HG03571 (cell line): ENCODE measurements around the gene PIEZO2.
"Not testable (repeated sequence)": the region's sequence is repeated elsewhere in the genome, so short reads cannot be mapped to it uniquely, and the experiment has no call there.

Experiments used
- ATAC-seq: cut with Tn5 transposase; IDR thresholded peaks from one replicate; pipeline ENCODE4 v1.9.1; 2021; ENCODE audit not compliant: unreplicated experiment

The PIEZO2 gene

GRCh38 chr18:10985689-10986088, 163.7 kb downstream of the PIEZO2 start:
- no peak for ATAC-seq

GRCh38 chr18:10979411-10979810, 170.0 kb downstream of the PIEZO2 start:
- ATAC-seq, result no peak

DNA sequence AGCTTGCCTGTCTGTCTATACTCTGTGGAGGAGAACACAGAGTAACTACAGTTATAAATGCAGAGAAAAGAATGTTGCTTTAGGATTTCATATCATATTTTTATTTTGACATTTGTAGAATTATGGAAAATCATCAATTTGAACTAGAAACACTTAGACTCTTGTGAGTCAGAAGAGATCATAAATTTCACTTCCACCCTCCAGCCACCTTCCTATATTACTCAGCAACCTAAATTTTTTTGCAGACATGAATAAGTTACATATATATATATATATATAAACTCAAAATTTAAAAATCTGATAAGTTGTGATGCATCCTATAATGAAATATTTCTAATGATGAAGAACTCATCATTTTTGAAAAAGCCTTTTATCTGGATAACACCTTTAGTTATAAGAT, 172.3 kb downstream of the PIEZO2 start:
- no peak for ATAC-seq

DNA sequence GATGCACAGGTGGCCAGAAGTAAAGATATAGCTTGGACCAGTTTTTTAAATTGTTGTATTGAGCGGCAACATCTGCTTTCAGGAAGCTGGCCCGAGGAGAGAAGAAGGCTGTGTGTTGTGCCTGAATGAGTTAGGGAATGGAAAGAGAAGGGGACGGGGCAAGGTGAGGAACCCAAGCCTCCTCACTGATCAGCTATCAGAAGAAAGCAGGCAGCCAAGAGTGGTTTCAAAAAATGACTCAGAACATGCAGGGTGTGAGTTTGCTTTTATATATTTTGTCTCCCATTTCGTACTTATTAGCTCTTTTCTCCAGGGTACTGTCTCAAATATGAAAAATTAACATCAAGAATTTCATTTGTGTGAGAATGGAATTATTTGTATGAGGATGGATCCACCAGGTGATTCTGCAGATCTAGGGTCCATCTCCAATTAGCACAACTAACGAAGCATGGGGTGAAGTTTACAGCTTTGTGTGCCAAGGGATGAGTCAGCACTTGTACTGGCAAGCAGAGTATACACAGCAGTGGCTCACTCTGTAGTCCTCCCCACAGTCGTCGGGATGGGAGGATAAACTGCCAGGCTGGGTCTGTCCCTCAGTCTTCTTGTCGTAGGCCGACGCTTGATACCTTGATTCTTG, 175.7 kb downstream of the PIEZO2 start:
- no peak for ATAC-seq

DNA sequence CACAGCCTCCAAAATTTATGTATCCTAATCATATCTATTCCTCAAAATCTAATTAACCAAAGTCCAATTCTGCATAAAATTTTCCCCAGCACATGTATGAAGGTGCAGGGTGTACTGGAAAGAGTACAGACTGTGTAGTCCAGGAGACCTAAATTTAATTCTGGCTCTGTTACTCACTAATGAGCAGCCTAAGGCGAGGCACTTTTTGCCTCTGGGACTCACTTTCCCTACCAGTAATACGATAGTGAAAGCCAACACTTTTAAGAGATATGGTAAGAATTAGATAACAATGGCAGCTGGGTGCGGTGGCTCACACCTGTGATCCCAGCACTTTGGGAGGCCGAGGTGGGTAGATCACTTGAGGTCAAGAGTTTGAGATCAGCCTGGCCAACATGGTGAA, 177.7 kb downstream of the PIEZO2 start:
- ATAC-seq, result no peak

- no peak for ATAC-seq
These were observed 184.2 kb downstream of the PIEZO2 start for GRCh38 chr18:10965119-10965518.

DNA sequence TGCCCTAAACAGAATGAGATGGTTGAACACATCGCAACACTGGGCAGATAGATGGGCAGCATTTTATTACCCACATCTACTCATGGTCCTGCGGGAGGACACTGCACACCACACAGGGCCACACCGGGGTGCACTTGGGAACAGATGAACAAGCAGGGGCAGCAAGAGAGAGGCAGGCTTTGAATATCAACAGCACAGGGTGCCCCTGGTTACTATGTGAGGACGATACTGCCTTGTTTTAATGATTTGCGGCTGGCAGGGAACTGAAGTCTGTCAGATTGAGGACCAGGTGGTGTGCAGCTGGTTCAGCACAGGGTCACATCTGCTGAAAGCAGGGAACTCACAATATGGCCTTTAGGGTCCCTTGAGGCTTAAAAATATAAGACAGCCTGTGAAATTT, 195.7 kb downstream of the PIEZO2 start:
- no peak for ATAC-seq

GRCh38 chr18:10951631-10952544, 197.5 kb downstream of the PIEZO2 start:
- no peak for ATAC-seq

GRCh38 chr18:10950876-10951630, 198.3 kb downstream of the PIEZO2 start:
- no peak for ATAC-seq

DNA sequence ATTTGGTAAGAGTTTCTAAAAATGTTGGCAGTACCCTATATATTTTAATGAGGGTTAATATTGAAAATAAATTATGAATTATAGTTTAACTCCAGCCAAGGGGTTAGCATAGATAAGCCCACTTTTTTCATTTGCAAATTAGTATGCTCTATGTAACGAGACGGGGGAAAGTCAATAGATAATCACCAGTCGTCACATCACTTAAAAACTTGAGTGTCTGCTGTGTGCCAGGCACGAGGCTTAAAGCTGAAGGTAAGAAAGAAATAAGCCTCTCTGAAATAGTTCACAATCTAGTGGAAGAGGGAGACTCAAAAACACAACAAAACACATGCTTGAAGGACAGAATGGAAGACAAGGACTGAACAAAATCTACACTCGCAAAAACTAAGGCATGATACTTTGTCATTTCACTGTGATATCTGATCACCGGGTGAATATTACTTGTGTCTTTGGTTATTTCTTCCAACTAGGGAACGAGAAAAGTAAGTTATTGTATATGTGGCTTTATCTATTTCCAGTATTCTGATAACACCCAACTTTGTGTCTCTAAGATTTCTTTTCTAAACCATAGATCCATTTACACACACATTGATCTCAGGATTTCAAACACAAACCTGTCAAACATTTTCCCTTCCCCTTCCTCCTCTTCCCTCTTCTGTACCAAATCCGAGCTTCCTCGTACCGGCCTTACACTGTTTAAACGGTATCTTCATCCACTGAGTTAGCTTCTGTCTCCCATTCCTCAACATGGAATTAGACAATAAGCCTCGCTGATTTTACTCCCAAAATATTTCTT, 199.1 kb downstream of the PIEZO2 start:
- no peak for ATAC-seq

- ATAC-seq, result no peak
These were observed 199.7 kb downstream of the PIEZO2 start for GRCh38 chr18:10949655-10950054.

- ATAC-seq, result no peak
These were observed 200.9 kb downstream of the PIEZO2 start for GRCh38 chr18:10948421-10948820.

- no peak for ATAC-seq
These were observed 203.3 kb downstream of the PIEZO2 start for GRCh38 chr18:10946058-10946457.

DNA sequence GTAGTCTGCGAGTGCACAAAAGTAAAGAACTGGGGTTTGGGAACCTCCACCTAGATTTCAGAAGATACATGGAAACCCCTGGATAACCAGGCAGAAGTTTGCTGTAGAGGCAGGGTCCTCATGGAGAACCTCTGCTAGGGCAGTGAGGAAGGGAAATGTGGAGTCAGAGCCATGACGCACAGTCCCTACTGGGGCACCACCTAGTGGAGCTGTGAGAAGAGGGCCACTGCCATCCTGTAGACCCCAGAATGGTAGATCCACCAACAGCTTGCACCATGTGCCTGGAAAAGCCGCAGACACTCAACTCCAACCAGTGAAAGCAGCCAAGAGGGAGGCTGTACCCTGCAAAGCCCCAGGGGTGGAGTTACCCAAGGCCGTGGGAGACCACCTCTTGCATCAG, 206.4 kb downstream of the PIEZO2 start:
- ATAC-seq, result no peak

- ATAC-seq, result no peak
These were observed 209.5 kb downstream of the PIEZO2 start for GRCh38 chr18:10939822-10940221.

DNA sequence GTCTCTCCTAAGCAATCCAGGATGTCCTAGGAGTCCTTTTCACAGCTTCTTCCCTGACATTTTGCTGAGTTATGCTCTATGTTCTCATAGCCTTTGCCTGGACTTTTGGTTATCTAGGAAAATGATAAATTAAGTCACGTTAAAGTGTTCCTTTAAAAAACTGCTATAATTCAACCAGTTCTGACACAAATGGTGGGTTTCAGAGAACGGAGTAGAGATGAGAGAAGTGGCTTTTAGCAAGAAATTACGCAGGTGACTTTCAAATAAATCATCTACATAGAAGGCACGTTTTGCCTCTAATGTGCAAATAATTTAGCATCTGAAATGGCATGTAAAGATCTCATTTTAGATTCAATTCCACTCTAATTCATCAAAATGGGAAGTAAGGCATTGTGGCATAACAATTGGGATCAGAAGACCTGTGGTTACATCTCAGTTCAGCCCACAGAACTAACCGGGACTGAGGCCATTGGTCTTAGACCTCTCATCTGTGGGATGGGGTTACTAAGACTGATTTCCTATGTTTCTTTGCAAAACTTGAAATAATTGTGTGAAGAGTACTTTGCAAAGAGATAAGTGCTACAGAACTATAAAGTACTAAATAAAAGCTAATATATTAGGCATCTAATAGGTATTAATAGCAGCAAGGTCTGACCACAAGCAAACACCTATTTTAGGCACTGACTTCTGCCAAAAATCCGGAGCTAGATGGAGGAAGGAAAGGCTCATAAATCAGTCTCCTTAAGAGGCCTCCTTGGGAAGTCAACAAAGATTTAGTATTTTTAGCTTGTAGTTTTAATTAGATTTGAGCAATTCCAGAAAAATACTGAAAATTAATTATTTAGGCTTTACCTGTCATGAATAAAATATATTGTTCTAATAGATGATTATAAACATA, 211.4 kb downstream of the PIEZO2 start:
- ATAC-seq, result no peak

DNA sequence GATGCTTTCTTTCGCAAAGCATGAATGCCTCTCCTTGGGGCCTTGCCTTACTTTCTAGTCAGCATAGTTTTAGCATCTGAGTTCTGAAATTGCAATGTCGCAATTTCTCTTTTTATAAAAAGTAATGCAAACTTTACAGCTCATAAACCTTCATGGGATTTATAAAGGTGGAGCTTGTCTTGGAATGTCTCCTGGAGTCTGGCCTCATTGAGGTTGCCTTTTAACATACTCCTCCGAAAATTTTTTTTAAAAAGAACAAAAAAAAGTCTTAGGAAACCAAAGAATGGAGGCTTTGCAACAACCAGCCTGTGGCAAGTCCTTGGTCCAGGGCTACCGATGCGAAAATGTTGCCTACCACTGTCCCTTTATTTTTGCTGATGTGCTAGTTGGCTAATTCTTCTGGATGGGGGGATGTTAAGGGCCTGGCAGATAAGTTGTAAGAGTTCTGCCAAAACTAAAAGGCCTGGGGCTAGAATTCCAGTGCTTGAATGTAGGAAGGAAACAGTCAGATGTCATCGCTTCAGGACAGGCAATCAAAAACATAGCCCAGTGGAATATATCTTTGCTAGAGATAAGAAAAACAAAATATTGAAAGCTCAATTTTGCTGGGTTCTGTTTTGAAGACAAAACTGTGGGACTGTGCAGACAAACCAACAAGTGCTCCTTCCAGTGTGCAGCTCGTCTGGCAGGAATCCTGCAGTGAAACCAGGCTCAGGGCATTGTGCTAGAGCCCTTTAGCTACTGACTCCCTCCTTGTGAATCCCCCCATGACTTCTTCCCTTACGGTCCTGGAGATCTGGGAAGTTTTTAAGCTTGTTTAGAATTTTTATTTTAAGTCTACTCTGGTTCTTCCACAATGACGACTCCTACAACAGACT, 213.0 kb downstream of the PIEZO2 start:
- ATAC-seq, result no peak

DNA sequence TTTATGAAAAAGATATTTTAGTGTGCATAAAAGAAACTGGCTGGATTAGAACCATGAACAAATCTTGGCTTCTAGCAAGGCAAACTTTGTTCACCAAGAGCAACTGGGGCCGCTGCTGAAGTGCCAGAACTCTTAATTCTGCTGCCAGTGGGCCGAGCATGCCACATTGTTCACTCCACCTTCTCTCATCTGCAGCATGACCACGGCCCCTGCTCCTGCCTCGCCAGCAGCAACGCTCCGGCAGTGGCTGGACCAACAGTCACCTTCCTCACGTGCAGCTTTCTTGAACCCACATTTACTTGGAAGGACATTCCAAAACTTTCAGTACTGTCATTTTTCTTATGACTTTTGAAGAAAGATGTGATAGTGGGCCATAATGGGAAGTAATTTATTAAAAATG, 213.8 kb downstream of the PIEZO2 start:
- no peak for ATAC-seq

DNA sequence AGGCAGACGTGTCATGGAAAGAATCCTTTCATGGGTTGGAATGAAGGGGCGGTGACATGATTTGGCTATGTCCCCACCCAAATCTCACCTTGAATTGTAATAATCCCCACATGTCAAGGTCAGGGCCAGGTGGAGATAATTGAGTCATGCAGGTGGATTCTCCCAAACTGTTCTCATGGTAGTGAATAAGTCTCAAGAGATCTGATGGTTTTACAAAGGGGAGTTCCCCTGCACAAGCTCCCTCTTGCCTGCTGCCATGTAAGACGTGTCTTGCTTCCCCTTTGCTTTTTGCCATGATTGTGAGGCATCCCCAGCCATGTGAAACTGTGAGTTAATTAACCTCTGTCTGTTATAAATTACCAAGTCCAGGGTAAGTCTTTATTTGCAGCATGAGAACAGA, 215.7 kb downstream of the PIEZO2 start:
- ATAC-seq, result not testable (repeated sequence)
